Activated CD4-positive, alpha-beta T cell treated with anti-CD3 and anti-CD28 coated beads for 1 hour (primary cell): ENCODE results near the gene ANK2.

ENCODE experiments used
- DNase-seq: peaks from one replicate; pipeline ENCODE4 v3.0.0-alpha.2; 2020

The ANK2 gene

DNA sequence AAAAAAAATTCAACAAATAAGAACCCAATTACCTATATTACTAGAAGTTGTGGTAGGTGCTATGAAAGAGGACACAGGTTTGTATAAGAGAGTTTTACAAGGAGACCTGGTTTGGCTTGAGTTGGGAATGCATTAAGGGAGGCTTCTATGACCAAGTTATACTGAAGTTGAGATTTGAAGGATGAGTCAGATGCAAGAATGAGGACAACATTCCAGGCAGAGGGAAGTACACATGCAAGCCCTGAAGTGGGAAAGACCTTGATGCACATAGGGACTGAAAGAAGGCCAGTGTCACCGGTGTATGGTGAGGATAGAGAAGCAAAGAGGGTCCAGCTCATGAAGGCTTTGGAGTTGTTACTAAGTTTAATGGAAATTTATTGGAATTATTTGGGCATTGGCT is 52.2 kb downstream of the ANK2 start:
- DNase-seq = no peak

DNA sequence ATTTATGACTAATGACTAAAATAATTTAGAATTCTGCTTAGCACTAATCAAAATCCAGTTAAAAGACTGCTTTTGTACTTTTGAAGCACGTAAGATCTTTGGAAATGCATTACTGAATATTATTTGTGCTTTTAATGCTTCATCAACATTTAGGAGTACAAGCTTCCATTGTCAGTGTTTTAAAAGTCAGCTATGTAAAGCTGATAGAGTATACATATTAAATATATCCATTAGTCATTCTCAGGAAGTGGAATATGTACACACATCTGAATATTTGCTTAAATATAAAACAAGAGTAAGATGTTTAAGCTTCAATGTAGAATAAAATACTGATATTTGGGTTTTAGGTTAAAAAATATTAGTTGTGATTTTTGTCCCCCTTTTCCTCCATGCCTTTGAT is 54.1 kb downstream of the ANK2 start:
- DNase-seq = no peak

DNA sequence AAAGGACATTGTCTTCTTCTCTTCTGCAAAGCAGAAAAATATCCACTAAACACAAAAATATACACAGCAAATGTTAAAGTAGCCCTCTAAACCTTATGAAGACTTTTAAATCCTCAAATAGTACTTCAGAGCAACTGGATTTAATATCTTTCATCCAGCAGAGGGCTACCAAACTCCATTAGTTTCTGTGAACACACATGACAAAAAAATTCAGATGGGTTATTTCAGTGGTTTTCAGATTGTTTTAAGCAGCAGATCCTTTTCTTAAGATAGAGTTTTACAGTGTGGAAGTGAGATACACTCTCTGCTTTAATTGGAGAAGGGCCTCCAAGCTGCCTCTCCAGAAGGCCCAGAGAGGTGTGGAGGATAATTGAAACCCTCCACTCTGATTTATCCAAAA is 56.7 kb downstream of the ANK2 start:
- no peak for DNase-seq

DNA sequence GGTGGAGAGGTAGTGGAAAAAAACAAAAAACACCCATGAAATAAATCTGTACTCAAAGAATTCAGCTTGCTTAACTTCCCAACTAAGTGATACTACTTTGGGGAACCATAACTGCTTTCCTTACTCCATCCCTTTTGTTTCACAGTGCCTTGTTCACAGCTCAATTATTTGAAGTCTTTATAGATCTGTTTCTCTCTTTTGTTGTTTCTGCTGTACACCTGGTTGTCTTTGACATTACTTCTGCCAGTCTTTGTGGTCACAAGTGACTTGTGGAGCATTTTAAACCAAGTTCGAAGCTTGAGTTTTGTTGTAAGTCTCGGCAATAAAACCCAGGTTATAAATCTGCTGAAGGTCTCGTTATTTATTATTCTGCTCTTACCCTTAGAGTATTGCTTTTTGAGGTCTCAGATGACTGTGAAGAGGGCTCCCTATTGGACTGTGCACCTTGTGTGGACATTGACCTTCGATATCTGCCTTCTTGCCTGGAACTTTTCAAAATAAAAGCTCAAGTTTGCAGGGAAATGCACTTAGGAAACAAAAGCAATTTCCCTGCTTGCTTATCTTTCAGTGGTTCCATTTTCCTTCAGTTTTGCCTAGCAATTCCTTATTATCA is 59.8 kb downstream of the ANK2 start:
- no peak for DNase-seq

DNA sequence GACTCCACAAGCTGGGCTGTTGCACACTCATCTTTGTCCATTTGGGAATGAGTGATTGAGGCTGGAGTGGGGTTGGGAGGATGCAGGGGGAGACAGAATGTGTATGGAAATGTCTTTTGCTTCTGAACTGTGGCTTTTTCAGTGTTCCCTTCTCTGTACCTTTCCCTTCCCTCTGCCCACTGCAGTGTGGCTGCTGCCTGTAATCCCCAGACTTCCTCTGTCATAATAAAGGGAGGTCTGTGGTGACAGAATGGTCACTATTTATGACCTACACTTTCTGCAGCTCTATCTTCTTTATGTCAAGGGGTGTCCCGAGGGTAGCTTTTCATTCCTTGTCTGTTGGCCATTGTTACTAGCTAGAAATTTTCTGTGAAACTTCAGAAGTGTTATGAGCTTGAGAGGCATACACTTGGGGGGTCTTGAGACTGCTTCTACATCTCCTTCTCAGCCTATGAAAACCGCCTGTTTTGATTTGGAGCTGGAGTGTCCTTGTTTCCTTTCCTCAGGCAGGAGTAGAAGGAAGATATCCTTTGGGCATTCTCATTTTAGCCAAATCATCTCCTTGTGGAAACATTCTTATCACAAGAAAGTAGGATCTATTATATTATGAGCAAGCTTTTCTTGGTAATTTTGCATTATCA is 63.0 kb downstream of the ANK2 start:
- no peak for DNase-seq

- DNase-seq = no peak
Measured at GRCh38 chr4:113113151-113113550, 63.7 kb downstream of the ANK2 start.

DNA sequence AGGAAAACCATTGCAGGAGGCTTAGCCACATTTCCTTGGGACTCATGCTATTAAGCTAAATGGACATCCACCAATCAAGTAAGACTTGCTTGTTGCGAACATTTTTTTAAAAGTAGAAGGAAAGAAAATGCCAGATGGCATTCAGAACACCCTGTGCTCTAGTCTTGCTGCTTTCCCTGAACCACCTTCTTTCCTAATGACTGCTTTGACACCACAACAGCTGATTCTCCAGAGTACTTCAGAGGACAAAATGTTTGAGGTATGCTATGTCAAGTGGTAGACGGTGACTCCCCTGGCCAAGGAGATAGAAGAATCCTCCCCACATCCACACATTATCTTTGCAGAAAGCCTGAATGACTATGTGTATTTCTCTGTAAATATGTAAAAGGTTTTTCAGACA is 65.4 kb downstream of the ANK2 start:
- no peak for DNase-seq

DNA sequence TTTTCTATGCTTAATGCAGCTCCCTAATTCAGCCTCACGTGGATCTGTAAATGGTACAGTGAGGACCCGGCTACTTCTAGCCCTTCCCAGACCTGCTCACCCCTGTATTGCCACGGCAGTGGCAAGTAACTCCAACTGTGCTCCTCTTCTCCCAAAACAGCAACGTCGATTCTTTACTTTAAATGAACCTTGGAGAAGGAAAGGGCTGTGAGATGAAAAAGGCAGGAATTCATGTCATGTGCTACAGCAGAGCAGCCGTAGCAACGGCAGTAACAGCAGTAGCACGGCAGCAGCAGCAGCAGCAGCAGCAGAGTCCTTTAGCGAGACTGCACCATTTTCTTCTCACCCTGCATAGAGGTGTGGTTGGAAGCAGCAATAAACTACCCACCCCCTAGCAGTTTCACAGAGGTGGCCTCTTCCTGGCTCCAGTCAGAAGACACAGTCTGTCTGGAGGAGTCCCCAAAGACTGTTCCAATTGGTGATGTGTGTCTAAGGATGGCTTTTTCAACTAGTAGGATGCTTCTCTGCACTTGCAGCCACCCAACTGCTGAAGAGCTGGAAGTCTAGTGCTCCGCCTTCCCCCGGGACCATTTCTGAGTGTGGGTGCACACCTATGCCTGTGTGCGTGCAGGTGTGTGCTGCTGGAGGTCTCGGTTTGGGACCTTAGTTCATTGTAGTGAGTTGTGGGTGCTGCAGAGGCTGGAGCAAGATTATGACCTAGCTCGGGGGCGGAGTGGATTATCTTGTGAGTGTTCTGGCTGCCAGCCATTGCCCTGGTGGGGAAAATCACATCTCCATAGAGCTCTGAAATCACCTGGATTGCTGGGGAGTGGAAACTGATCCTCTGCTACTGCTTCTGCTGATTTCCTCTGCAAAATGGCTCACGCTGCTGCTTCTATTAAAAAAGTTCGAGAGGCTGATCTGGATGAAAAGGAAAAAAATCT is 67.2 kb downstream of the ANK2 start:
- no peak for DNase-seq

DNA sequence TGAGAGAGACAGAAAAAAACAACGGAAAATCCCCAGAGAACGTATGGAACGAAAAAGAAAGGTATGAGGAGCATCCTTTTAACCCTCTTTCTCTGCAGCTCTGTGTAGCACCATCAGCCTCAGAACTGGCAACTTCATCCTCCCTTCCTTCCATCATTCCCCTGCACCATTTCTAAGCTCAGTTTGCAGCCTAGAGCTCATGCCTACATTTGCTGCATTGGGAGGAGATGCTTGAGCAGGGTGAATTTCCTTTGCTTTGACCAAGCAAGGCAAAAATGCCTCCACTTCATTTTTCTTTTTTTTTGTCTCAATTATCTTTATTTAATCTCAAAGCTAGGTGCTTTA is 67.9 kb downstream of the ANK2 start:
- DNase-seq = no peak

- DNase-seq = no peak
Measured at GRCh38 chr4:113122066-113122465, 72.6 kb downstream of the ANK2 start.

- DNase-seq = no peak
Measured at GRCh38 chr4:113125418-113125817, 76.0 kb downstream of the ANK2 start.

GRCh38 chr4:113131136-113131535 is 81.7 kb downstream of the ANK2 start:
- no peak for DNase-seq

DNA sequence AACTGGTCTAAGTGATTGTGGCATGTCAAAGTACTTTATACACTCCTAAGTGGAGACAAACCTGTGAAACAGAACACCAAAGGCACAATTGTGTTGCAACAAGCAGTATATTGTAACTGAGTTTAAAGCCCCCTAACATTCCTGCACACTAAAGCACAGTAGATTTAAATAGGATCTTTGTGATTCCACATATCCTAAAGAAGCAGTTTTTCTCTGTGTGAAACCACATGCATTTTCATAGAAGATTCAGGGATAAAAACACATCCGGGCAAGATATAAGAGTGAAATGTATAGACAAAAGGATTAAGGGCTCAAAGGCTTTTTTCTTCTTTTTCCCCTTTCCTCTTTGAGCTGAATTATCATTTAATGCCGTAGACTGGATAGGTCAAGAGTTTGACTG is 82.2 kb downstream of the ANK2 start:
- DNase-seq = no peak

- DNase-seq = no peak
Measured at GRCh38 chr4:113141901-113142346, 92.5 kb downstream of the ANK2 start.

DNA sequence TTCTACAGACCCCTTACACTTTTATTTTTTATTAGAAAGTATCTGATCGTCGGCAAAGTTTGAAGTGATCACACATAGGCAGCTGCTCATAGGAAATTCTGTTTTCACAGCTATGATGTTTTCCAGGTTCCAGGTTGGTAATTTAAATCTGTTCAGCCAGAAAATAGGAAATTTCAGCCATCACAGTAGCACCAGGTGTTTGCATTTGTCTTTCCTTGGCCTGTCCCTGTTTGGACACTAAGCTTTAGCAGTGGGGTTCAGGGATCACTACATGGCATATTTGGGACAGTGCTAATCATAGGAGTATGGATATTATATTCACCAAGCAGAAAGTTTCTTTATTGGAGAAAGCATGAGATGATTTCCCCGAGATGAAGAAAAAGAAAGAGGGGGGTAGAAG is 92.9 kb downstream of the ANK2 start:
- no peak for DNase-seq

DNA sequence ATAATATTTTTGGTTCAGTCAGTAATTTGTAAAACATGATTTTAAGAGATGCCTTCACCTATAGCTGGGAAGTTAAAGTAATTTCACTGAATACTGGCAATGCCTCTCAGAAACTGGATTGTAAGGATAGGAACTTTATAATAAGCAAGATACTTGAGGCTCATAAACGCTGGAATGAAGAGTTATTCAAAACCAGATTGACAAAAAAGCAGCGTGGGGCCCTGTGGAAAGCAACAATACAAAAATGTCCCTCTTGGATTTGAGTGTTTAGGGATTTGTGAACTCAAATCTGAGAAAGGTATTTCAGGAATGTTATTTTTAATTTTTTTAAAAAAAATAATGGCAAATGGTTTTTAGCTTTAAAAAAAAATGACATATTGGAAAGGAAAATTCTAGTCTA is 94.6 kb downstream of the ANK2 start:
- no peak for DNase-seq

- DNase-seq = no peak
Measured at GRCh38 chr4:113145147-113145518, 95.7 kb downstream of the ANK2 start.

GRCh38 chr4:113145519-113146291 is 96.3 kb downstream of the ANK2 start:
- DNase-seq = no peak

DNA sequence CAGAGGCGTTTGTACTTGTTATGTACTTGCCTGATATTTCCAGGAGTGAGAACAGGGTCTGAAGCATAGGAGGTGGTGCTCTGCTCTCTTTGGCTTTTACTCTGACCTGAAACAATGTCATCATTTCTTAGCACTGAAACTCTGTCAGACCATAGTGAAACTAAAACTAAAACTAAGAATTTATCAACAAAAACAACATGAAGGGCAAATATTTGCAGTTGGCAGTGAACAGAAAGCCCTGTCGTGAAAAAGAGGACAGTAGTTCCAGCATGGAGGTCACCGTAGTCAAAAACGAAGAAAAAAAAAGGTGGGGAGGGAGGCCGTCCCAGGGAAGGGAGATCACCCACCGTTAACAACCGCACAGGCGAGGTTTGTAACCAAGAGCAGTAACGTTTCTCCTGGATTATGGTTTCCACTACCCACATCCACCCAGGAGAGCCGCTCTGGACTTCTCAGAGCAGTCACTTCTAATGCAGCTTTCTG is 97.5 kb downstream of the ANK2 start:
- DNase-seq = no peak

- DNase-seq = no peak
Measured at GRCh38 chr4:113147498-113148111, 98.2 kb downstream of the ANK2 start.

DNA sequence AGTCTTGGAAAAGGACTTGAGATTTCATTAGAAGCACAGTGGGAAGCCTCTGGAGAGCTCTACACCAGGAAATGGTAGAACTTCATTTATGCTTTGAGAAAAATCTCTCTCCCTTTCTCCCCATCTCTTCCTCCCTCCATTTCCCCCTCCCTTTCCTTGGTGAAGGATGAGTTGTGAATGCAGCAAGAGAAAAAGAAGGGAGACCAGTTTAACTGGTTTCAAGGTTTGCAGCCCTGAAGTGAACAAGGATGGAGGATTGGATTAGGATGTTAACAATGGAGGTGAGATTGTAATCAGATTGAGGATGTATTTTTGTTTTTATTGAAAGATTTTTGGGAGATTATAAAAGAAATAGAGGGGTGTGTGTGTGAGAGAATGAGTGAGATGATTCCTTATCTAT is 99.5 kb downstream of the ANK2 start:
- DNase-seq = no peak

DNA sequence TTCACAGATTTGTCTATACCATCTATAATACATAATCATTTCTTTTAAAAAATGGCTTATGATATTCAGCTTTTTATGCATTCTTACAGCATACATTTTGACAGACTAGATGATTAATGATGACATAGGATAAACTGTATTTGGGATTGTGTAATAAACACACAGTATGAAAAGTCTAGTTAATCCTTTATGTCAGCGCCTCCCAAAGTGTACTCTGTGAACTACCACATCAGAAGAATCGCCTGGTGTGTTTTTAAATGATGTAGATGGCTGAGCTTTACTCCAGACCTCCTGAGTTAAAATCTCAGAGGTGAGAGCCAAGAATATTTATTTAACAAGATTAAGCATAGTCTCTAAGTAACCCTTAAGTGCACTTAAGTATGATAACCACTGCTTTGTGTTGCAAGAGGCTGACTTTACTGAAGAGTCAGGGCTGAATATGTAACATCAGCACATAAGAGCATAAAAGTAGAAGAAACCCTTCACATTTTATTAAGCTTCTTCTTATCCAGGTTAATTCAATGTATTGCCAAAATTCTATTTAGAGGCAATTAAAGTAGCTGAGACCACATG is 104.2 kb downstream of the ANK2 start:
- DNase-seq = no peak
